Ascending aorta (tissue), 2 donors: ENCODE results near the gene TIGD2. TPM values are rescaled to one million over a fixed set of nuclear protein-coding genes. Genes with fewer than 3 reads are reported as not detected.

Experiments used
- DNase-seq, 2 donors: peaks; one replicate each; pipeline ENCODE4 v3.0.0-alpha.2; 2019; ENCODE audit warnings: low spot score in 2 of 2
- H3K27ac ChIP-seq, 2 donors: fragments of 200-600 bp; sonication (generic); one replicate each; pipeline ENCODE4 v1.5.1; 2016 to 2017; ENCODE audit warnings: mild to moderate bottlenecking in 1 of 2
- H3K27me3 ChIP-seq: fragments of 200-600 bp; sonication (generic); one replicate; pipeline ENCODE4 v1.5.1; 2017
- H3K36me3 ChIP-seq, 2 donors: fragments of 200-600 bp; sonication (generic); one replicate each; pipeline ENCODE4 v1.5.1; 2016
- H3K4me1 ChIP-seq, 2 donors: fragments of 200-600 bp; sonication (generic); one replicate each; pipeline ENCODE4 v1.5.1; 2016 to 2017; ENCODE audit warnings: mild to moderate bottlenecking in 1 of 2
- H3K4me3 ChIP-seq, 2 donors: fragments of 200-600 bp; sonication (generic); one replicate each; pipeline ENCODE4 v1.5.1; 2016 to 2017; ENCODE audit warnings: mild to moderate bottlenecking in 1 of 2
- H3K9me3 ChIP-seq, 2 donors: fragments of 200-600 bp; sonication (generic); one replicate each; pipeline ENCODE4 v1.5.1; 2016
- intact Hi-C: fragments of 100-400 bp; cut with DNase I; formaldehyde crosslinking; loops from one replicate; pipeline ENCODE4 v1.15.1; 2023
- total RNA-seq: library from RNA; depleted of rRNA; stranded (reverse); fragments of >200 nt; gene quantifications from one replicate; pipeline ENCODE4 v1.1.0, GENCODE V29; 2016
- TF ChIP-seq, protein P1 (sequence below), 3 experiments: fragments of 200-600 bp in 2 of 3; fragments of 450-650 bp in 1 of 3; sonication (generic) in 2 of 3; IDR thresholded peaks; one replicate each; pipeline ENCODE4 v1.5.1; 2016 to 2019; ENCODE audit warnings: antibody characterized with exemption in 3 of 3, mild to moderate bottlenecking in 1 of 3, moderate library complexity in 1 of 3

The TIGD2 gene
- total RNA-seq, 1 donor from 2014 or later: 0.21 TPM

DNA sequence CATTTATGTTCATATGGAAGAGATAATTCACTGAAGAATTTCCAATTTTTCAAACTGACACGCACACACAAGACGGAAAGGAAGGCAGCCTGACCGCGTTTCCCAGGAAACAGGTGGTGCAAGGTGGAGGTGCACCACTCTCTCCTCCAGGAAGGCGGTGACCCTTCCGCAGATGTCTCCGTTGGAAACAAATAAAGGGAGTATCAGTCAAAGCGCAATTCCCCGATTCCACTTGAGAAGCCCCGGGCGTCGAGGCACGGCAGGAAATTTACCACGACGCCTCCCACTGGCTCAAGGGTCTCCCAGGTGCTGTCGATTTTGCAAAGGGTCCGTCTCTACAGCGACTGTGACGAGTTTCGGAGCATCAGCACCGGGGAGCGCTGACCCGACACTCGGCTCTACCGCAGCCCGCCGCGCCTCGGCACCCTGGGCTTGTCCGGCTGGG lies 770 bp upstream of the TIGD2 start:
- peak overlapping the region in 1 of 2 donors; percentile 77 for H3K27ac ChIP-seq

GRCh38 chr4:89111833-89112563 lies 665 bp downstream of the TIGD2 start:
- intact Hi-C loops: loop anchor here (1.0 to 2.0 kb wide), 4 partner anchors 55 to 829 kb away; partner anchors contain the start of genes FAM13A and HERC3

More for the DNA sequence above, 770 bp upstream of the TIGD2 start:
- no peak for DNase-seq
- Histone ChIP-seq H3K9me3 (no peaks in the 10 kb centered on the region), H3K4me3 (peak overlapping the region; percentile 68 to 79), H3K4me1 (peaks cover 3 to 4% of the 10 kb centered on the region in 2 donors), H3K36me3 (no peaks in the 10 kb centered on the region), H3K27me3 (no peaks in the 10 kb centered on the region)
- TF ChIP-seq, protein P1, sequence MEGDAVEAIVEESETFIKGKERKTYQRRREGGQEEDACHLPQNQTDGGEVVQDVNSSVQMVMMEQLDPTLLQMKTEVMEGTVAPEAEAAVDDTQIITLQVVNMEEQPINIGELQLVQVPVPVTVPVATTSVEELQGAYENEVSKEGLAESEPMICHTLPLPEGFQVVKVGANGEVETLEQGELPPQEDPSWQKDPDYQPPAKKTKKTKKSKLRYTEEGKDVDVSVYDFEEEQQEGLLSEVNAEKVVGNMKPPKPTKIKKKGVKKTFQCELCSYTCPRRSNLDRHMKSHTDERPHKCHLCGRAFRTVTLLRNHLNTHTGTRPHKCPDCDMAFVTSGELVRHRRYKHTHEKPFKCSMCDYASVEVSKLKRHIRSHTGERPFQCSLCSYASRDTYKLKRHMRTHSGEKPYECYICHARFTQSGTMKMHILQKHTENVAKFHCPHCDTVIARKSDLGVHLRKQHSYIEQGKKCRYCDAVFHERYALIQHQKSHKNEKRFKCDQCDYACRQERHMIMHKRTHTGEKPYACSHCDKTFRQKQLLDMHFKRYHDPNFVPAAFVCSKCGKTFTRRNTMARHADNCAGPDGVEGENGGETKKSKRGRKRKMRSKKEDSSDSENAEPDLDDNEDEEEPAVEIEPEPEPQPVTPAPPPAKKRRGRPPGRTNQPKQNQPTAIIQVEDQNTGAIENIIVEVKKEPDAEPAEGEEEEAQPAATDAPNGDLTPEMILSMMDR (IDR thresholded peaks at IDR 0.05): no peak
- intact Hi-C loops: loop anchor here (2.0 kb wide), 3 partner anchors 54 to 828 kb away; partner anchors contain the start of genes FAM13A and HERC3

GRCh38 chr4:89113415-89113814 lies 2.1 kb downstream of the TIGD2 start:
- TF ChIP-seq, protein P1 (IDR thresholded peaks at IDR 0.05): no peak
- intact Hi-C loops: no loop called here
- H3K4me1 ChIP-seq: peaks cover 3 to 4% of the 10 kb centered on the region in 2 donors
- H3K9me3 ChIP-seq: no peaks in the 10 kb centered on the region
- no peak overlapping the region for H3K4me3 ChIP-seq
- no peak for DNase-seq
- H3K27me3 ChIP-seq: no peaks in the 10 kb centered on the region
- H3K27ac ChIP-seq: no peak overlapping the region
- no peaks in the 10 kb centered on the region for H3K36me3 ChIP-seq

More at GRCh38 chr4:89111833-89112563, 665 bp downstream of the TIGD2 start:
- TF ChIP-seq, protein P1 (IDR thresholded peaks at IDR 0.05): no peak
- Histone ChIP-seq H3K9me3 (no peaks in the 10 kb centered on the region), H3K27me3 (no peaks in the 10 kb centered on the region), H3K4me1 (peaks cover 3 to 4% of the 10 kb centered on the region in 2 donors), H3K36me3 (no peaks in the 10 kb centered on the region), H3K4me3 (peak overlapping the region; percentile 68 to 79), H3K27ac (peak overlapping the region; percentile 77 to 81)
- DNase-seq: no peak

DNA sequence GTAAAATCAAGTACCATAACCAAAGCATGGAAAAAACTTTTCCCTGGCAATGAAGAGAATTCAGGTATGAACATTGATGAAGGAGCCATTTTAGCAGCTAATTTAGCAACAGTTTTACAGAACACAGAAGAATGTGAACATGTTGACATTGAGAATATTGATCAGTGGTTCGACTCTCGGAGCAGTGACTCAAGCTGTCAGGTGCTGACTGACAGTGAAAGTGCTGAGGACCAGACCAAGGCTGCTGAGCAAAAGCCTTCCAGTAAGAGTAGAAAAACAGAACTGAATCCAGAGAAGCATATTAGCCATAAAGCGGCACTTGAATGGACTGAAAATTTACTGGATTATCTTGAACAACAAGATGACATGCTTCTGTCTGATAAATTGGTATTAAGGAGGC lies 2.8 kb downstream of the TIGD2 start:
- intact Hi-C loops: no loop called here
- no peak for DNase-seq
- H3K4me1 ChIP-seq: peaks cover 3 to 4% of the 10 kb centered on the region in 2 donors
- no peaks in the 10 kb centered on the region for H3K36me3 ChIP-seq
- no peaks in the 10 kb centered on the region for H3K27me3 ChIP-seq
- H3K4me3 ChIP-seq: no peak overlapping the region
- TF ChIP-seq, protein P1 (IDR thresholded peaks at IDR 0.05): no peak
- H3K9me3 ChIP-seq: no peaks in the 10 kb centered on the region
- no peak overlapping the region for H3K27ac ChIP-seq

- DNase-seq: no peak
- peaks cover 0 to 2% of the 10 kb centered on the region in 2 donors for H3K4me1 ChIP-seq
- no peaks in the 10 kb centered on the region for H3K9me3 ChIP-seq
- no peaks in the 10 kb centered on the region for H3K27me3 ChIP-seq
- intact Hi-C loops: no loop called here
- no peak overlapping the region for H3K27ac ChIP-seq
- no peak overlapping the region for H3K4me3 ChIP-seq
- TF ChIP-seq, protein P1 (IDR thresholded peaks at IDR 0.05): no peak
- no peaks in the 10 kb centered on the region for H3K36me3 ChIP-seq
These were observed 5.8 kb downstream of the TIGD2 start for GRCh38 chr4:89117115-89117514.
